ENCODE measurements around the gene PIP4K2A. TPM values are rescaled to one million over a fixed set of nuclear protein-coding genes. Genes with fewer than 3 reads are reported as not detected.

PIP4K2A gene
- total and polyA plus RNA-seq, 10 donors = 30.1 to 168 (median 101) TPM

DNA sequence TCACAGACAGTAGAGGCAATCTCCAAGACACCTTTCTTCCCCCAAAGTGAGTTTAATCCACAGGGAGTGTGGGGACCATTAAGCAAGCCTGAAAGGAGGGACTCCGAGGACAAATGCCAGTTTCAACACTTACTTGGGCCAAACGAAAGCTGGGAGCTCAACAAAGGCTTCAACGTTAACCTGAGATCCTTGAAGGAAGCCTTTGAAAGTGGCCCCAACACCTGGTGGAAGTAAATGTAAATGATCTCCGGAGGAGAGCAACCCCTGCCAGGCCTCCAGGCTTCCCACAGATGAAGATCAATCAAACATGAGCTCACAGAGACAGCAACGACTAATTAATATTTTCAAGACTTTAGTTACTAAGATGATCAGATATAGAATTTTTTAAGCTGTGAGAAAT lies 103.8 kb downstream of the PIP4K2A start:
- H3K36me3 ChIP-seq = peaks cover 0 to 52% (median 12%) of the 10 kb centered on the region in 6 donors
- intact Hi-C loops (cut with DNase I; ENCODE audit: low total_unique reads) = no loop called here
- peak overlapping the region; percentile 35 to 92 (median 78) for H3K27ac ChIP-seq
- 64 to 83% (median 78%) methylated on average over 5 of the region's 5 CpGs for WGBS, 5 donors
- no peak for TF ChIP-seq POLR2A (IDR thresholded peaks at IDR 0.05)
- TF ChIP-seq, protein P1, sequence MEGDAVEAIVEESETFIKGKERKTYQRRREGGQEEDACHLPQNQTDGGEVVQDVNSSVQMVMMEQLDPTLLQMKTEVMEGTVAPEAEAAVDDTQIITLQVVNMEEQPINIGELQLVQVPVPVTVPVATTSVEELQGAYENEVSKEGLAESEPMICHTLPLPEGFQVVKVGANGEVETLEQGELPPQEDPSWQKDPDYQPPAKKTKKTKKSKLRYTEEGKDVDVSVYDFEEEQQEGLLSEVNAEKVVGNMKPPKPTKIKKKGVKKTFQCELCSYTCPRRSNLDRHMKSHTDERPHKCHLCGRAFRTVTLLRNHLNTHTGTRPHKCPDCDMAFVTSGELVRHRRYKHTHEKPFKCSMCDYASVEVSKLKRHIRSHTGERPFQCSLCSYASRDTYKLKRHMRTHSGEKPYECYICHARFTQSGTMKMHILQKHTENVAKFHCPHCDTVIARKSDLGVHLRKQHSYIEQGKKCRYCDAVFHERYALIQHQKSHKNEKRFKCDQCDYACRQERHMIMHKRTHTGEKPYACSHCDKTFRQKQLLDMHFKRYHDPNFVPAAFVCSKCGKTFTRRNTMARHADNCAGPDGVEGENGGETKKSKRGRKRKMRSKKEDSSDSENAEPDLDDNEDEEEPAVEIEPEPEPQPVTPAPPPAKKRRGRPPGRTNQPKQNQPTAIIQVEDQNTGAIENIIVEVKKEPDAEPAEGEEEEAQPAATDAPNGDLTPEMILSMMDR (IDR thresholded peaks at IDR 0.05 in 8 of 11, conservative IDR thresholded peaks at IDR 0.05 in 3 of 11) = no peak
- no peak for TF ChIP-seq POLR2AphosphoS5 (IDR thresholded peaks at IDR 0.05)
- H3K9me3 ChIP-seq = no peaks in the 10 kb centered on the region
- H3K4me3 ChIP-seq = no peak overlapping the region
- H3K27me3 ChIP-seq (replicated peaks in 1 of 7) = no peaks in the 10 kb centered on the region
- no peak for DNase-seq
- H3K4me1 ChIP-seq = peaks cover 50 to 100% (median 100%) of the 10 kb centered on the region in 6 donors

DNA sequence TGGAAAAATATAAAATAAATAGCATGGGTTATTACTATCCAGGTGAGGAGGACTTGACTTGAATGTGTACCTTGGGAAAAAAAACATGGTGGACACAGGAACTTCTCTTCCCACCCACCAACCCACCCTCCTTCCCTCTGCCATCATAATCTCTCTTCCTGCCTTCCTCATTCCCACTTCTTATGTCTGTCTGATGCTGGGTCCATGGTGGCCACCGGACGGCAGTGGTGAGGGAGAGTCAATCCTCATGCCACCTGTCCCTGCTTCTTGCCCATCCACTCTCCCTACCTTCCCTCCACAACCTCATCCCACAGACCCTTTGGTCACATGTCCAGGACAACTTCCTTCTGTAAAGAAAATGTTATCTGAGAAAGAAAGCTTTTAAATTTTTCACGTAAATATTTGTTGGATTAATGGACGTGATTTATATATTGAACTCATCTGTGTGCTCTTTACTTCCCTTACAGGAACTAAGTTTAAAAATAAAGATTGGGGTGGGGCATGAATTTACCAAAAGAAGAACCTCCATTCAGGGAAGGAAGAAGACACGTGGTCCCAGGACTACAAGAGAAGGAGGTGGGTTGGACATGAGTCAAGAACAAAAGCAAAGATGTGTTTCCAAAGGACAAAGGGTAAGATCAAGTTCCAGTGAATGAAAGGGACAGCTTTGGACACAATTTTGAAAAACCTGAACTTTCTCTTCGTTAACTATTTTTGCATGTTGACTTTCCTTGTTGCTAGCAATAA lies 104.5 kb downstream of the PIP4K2A start:
- DNase-seq = no peak
- Histone ChIP-seq H3K9me3 (no peaks in the 10 kb centered on the region), H3K4me3 (no peak overlapping the region), H3K36me3 (peaks cover 0 to 53% (median 12%) of the 10 kb centered on the region in 6 donors), H3K4me1 (peaks cover 50 to 100% (median 100%) of the 10 kb centered on the region in 6 donors), H3K27ac (peak overlapping the region; percentile 35 to 92 (median 78)), H3K27me3 (replicated peaks in 1 of 7) (no peaks in the 10 kb centered on the region)
- intact Hi-C loops (cut with DNase I; ENCODE audit: low total_unique reads) = no loop called here
- 45 to 58% (median 51%) methylated on average over 6 of the region's 6 CpGs for whole genome bisulfite sequencing, 5 donors
- no peak for TF ChIP-seq POLR2AphosphoS5 (IDR thresholded peaks at IDR 0.05)
- TF ChIP-seq, protein P1 (IDR thresholded peaks at IDR 0.05 in 8 of 11, conservative IDR thresholded peaks at IDR 0.05 in 3 of 11) = no peak
- no peak for TF ChIP-seq POLR2A (IDR thresholded peaks at IDR 0.05)

DNA sequence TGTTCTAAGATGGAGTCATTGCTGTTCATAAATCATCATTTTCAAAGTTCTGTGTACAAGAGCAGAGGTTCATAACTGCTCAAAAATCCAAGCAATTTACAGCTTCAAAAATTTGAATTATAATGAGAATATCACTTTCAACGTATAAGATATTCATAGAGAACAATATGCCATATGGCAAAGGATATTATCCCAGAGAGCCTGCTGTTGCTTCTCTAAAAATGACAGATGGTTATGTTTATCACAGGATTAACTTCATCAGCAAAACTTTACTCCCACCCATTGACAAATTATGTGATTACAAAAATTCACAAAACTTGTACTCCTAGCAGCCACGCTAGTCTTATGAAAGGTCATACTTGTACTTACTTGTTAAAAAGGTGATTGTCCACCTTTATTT lies 105.1 kb downstream of the PIP4K2A start:
- Histone ChIP-seq H3K36me3 (peaks cover 0 to 59% (median 12%) of the 10 kb centered on the region in 6 donors), H3K4me3 (no peak overlapping the region), H3K27me3 (replicated peaks in 1 of 7) (no peaks in the 10 kb centered on the region), H3K27ac (peak overlapping the region in 7 of 8 donors; percentile 23 to 92 (median 84)), H3K9me3 (no peaks in the 10 kb centered on the region), H3K4me1 (peaks cover 50 to 100% (median 100%) of the 10 kb centered on the region in 6 donors)
- TF ChIP-seq, protein P1 (IDR thresholded peaks at IDR 0.05 in 8 of 11, conservative IDR thresholded peaks at IDR 0.05 in 3 of 11) = no peak
- no peak for TF ChIP-seq POLR2AphosphoS5 (IDR thresholded peaks at IDR 0.05)
- no peak for TF ChIP-seq POLR2A (IDR thresholded peaks at IDR 0.05)
- intact Hi-C loops (cut with DNase I; ENCODE audit: low total_unique reads) = no loop called here
- no peak for DNase-seq
- 90 to 97% (median 96%) methylated on average over 2 of the region's 2 CpGs for WGBS, 5 donors

DNA sequence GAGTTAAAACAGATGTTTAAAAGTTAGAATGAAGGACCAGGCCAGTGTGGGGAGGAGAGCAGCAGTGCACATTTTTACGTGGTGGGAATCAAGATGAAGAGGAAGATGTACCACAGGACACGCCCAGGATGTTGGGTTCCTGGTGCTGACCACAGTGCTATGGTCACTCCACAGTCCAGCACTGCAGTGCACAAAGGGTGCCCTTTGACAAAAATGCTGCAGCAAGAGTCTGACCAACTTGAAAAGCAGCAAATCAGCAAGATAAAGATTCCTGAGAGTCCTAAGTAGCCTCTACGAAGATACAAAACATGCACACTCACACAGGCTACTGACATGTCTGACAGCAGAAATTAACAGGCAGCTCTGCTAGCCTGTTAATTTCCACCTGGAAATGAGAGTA lies 107.1 kb downstream of the PIP4K2A start:
- peak overlapping the region; percentile 62 to 92 (median 84) for H3K27ac ChIP-seq
- no peak for DNase-seq
- peak in 1 of 3 donors; percentile 48 for TF ChIP-seq POLR2AphosphoS5 (IDR thresholded peaks at IDR 0.05)
- TF ChIP-seq, protein P1 (IDR thresholded peaks at IDR 0.05 in 8 of 11, conservative IDR thresholded peaks at IDR 0.05 in 3 of 11) = no peak

More for the DNA sequence above, 107.1 kb downstream of the PIP4K2A start:
- intact Hi-C loops (cut with DNase I; ENCODE audit: low total_unique reads) = no loop called here
- Histone ChIP-seq H3K36me3 (peaks cover 0 to 61% (median 12%) of the 10 kb centered on the region in 6 donors), H3K27me3 (replicated peaks in 1 of 7) (no peaks in the 10 kb centered on the region), H3K4me3 (no peak overlapping the region), H3K9me3 (no peaks in the 10 kb centered on the region), H3K4me1 (peaks cover 46 to 100% (median 91%) of the 10 kb centered on the region in 6 donors)
- 19 to 38% (median 29%) methylated on average over 3 of the region's 3 CpGs for WGBS, 5 donors

Measured in spleen (tissue), 11 donors.